Calu3 (cell line): Measurements from ENCODE around the gene HSD17B11. TPM values are rescaled to one million over a fixed set of nuclear protein-coding genes. Genes with fewer than 3 reads are reported as not detected.
"Not testable (repeated sequence)": the region's sequence is repeated elsewhere in the genome, so short reads cannot be mapped to it uniquely, and the experiment has no call there.

ENCODE experiments used
- BruUV-seq: library from RNA; stranded (reverse); fragments of 400-500 nt; replicated peaks from 2 replicates; lab custom pipeline; 2021; lab: Mats Ljungman, UMichigan
- CTCF ChIA-PET: fragments of 300-600 bp; sonication (Branson Sonifier 250); formaldehyde crosslinking; loops from one replicate; lab custom pipeline; 2022; ENCODE audit warnings: antibody characterized with exemption; lab: Charles Lee
- DNase-seq: peaks from one replicate; pipeline ENCODE4 v3.0.0; 2022
- H3K27ac Mint-ChIP-seq: one replicate; pipeline ENCODE4 v1.8.0; 2022; ENCODE audit warnings: mixed read lengths; ENCODE audit not compliant: unreplicated experiment
- H3K27me3 Mint-ChIP-seq: one replicate; pipeline ENCODE4 v1.8.0; 2022; ENCODE audit warnings: mixed read lengths; ENCODE audit not compliant: unreplicated experiment
- H3K36me3 Mint-ChIP-seq: one replicate; pipeline ENCODE4 v1.8.0; 2022; ENCODE audit warnings: mild to moderate bottlenecking, moderate library complexity, mixed read lengths; ENCODE audit not compliant: insufficient read depth, unreplicated experiment
- H3K4me1 Mint-ChIP-seq: one replicate; pipeline ENCODE4 v1.8.0; 2022; ENCODE audit warnings: mild to moderate bottlenecking, low read depth, mixed read lengths; ENCODE audit not compliant: unreplicated experiment
- H3K4me3 Mint-ChIP-seq: one replicate; pipeline ENCODE4 v1.8.0; 2022; ENCODE audit warnings: mild to moderate bottlenecking, low read depth, moderate library complexity, mixed read lengths; ENCODE audit not compliant: unreplicated experiment
- H3K9me3 Mint-ChIP-seq: one replicate; pipeline ENCODE4 v1.8.0; 2022; ENCODE audit warnings: low read depth, mixed read lengths; ENCODE audit not compliant: unreplicated experiment
- CTCF ChIP-seq: fragments of 200-600 bp; IDR thresholded peaks from one replicate; pipeline ENCODE4 v1.8.0; 2022; ENCODE audit warnings: antibody characterized with exemption; ENCODE audit not compliant: unreplicated experiment
- intact Hi-C: fragments of 100-400 bp; cut with micrococcal nuclease; formaldehyde crosslinking; loops from one replicate; pipeline ENCODE4 v1.10.0; 2022; ENCODE audit not compliant: unreplicated experiment
- total RNA-seq: library from RNA; stranded (reverse); gene quantifications from 2 replicates; pipeline ENCODE4 v1.2.3, GENCODE V29; 2022

Gene HSD17B11
- total RNA-seq, 1 experiment from 2014 or later: 50.5 TPM

GRCh38 chr4:87391576-87392054 lies 627 bp upstream of the HSD17B11 start:
- DNase-seq: no peak
- Mint-ChIP-seq H3K4me3 (peak overlapping the region; percentile 77), H3K27ac (no peak overlapping the region), H3K36me3 (peaks cover 25% of the 10 kb centered on the region), H3K9me3 (no peaks in the 10 kb centered on the region), H3K4me1 (peaks cover 23% of the 10 kb centered on the region), H3K27me3 (no peaks in the 10 kb centered on the region)
- BruUV-seq: no TSS peak
- CTCF ChIA-PET: interaction anchor here (0.6 to 1.1 kb wide), 5 partner anchors 10 to 1116 kb away, joined by 3 to 6 read pairs (median 4); no protein-coding TSS in a partner anchor
- TF ChIP-seq CTCF: no peak
- intact Hi-C loops: no loop called here

GRCh38 chr4:87390551-87390890 lies 467 bp downstream of the HSD17B11 start:
- peaks cover 24% of the 10 kb centered on the region for H3K4me1 Mint-ChIP-seq
- CTCF ChIA-PET: interaction anchor here (0.5 to 1.1 kb wide), 7 partner anchors 12 to 1117 kb away, joined by 3 to 5 read pairs (median 4); no protein-coding TSS in a partner anchor
- intact Hi-C loops: no loop called here
- H3K27ac Mint-ChIP-seq: no peak overlapping the region
- H3K36me3 Mint-ChIP-seq: peaks cover 25% of the 10 kb centered on the region
- no peak for TF ChIP-seq CTCF
- H3K4me3 Mint-ChIP-seq: peak overlapping the region; percentile 77
- no peak for DNase-seq
- no peaks in the 10 kb centered on the region for H3K9me3 Mint-ChIP-seq
- BruUV-seq: TSS peak; percentile 86
- no peaks in the 10 kb centered on the region for H3K27me3 Mint-ChIP-seq

- H3K4me1 Mint-ChIP-seq: peaks cover 28% of the 10 kb centered on the region
- H3K27me3 Mint-ChIP-seq, BruUV-seq, H3K9me3 Mint-ChIP-seq, intact Hi-C loops: not testable (repeated sequence)
- peak overlapping the region; percentile 27 for H3K27ac Mint-ChIP-seq
- H3K36me3 Mint-ChIP-seq: peaks cover 25% of the 10 kb centered on the region
- CTCF ChIA-PET: interaction anchor here (0.6 kb wide), 1 partner anchor 48 kb away, joined by 5 read pairs; no protein-coding TSS in a partner anchor
- DNase-seq: peak; percentile 39
- H3K4me3 Mint-ChIP-seq: peak overlapping the region; percentile 77
Observed at GRCh38 chr4:87390055-87390454, 933 bp downstream of the HSD17B11 start.

- peaks cover 35% of the 10 kb centered on the region for H3K4me1 Mint-ChIP-seq
- no peaks in the 10 kb centered on the region for H3K9me3 Mint-ChIP-seq
- no peak for TF ChIP-seq CTCF
- peak overlapping the region; percentile 56 for H3K27ac Mint-ChIP-seq
- DNase-seq: no peak
- H3K36me3 Mint-ChIP-seq: peaks cover 25% of the 10 kb centered on the region
- BruUV-seq: no TSS peak
- H3K27me3 Mint-ChIP-seq: no peaks in the 10 kb centered on the region
- H3K4me3 Mint-ChIP-seq: peak overlapping the region; percentile 77
- CTCF ChIA-PET: interaction anchor here (0.6 to 2.2 kb wide), 3 partner anchors 12 to 239 kb away, joined by 4 to 10 read pairs (median 4); partner anchors contain the start of gene NUDT9
- intact Hi-C loops: loop anchor here (5.0 kb wide), 1 partner anchor 33 kb away; the partner anchor contains the start of gene NUDT9
Observed at GRCh38 chr4:87388901-87389300, 2.1 kb downstream of the HSD17B11 start.

GRCh38 chr4:87387237-87387636 lies 3.8 kb downstream of the HSD17B11 start:
- H3K4me1 Mint-ChIP-seq: peaks cover 41% of the 10 kb centered on the region
- BruUV-seq: no TSS peak
- H3K9me3 Mint-ChIP-seq: no peaks in the 10 kb centered on the region
- CTCF ChIA-PET: interaction anchor here (2.2 kb wide), 1 partner anchor 10 kb away, joined by 10 read pairs; no protein-coding TSS in a partner anchor
- peak overlapping the region; percentile 77 for H3K4me3 Mint-ChIP-seq
- H3K36me3 Mint-ChIP-seq: peaks cover 25% of the 10 kb centered on the region
- no peak for DNase-seq
- H3K27me3 Mint-ChIP-seq: no peaks in the 10 kb centered on the region
- TF ChIP-seq CTCF: no peak
- H3K27ac Mint-ChIP-seq: peak overlapping the region; percentile 56
- intact Hi-C loops: loop anchor here (5.0 kb wide), 1 partner anchor 35 kb away; the partner anchor contains the start of gene NUDT9

- CTCF ChIA-PET, DNase-seq, H3K27ac Mint-ChIP-seq, H3K4me3 Mint-ChIP-seq, H3K36me3 Mint-ChIP-seq, H3K27me3 Mint-ChIP-seq, H3K9me3 Mint-ChIP-seq, BruUV-seq: not testable (repeated sequence)
- intact Hi-C loops: loop anchor here (5.0 kb wide), 1 partner anchor 38 kb away; the partner anchor contains the start of gene NUDT9
- H3K4me1 Mint-ChIP-seq: peaks cover 41% of the 10 kb centered on the region
Observed at GRCh38 chr4:87384466-87385132, 6.4 kb downstream of the HSD17B11 start.
